ENCODE measurements around the gene TRIM2.

- no peak for TF ChIP-seq POLR2AphosphoS5 (IDR thresholded peaks at IDR 0.05)
- TF ChIP-seq CTCF (IDR thresholded peaks at IDR 0.05): no peak
Measured at GRCh38 chr4:153170407-153170806, 33.8 kb upstream of the TRIM2 start.

Measured in upper lobe of left lung (tissue), 4 donors.